ENCODE measurements around the gene FGF11.
"Not testable (repeated sequence)": the region's sequence is repeated elsewhere in the genome, so short reads cannot be mapped to it uniquely, and the experiment has no call there.

FGF11 gene

GRCh38 chr17:7462474-7463371 lies 23.4 kb downstream of the FGF11 start:
- no peak for DNase-seq (ENCODE audit: low read depth)

DNA sequence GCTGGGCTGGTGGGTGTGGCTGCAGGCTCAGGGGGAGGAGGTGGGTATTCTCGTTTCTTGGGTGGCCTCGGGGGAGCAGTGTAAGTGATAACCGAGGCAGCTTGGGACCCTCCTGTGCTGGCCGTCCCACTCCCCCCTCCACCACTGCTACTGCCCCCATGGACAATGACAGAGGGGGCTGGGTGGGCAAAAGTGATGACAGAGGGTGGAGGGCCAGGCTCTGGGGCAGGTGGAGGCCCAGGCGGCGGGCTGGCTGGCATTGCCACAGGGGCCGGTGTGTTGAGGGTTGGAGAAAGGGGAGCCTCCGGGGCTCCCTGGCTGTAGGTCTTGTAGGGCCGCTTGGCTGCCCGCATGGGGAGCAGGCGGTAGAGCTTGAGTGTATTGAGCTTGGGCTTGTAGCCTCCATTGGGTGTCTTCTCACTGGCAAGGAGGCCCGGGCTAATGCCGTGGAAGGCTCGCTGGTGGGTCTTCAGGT lies 24.1 kb downstream of the FGF11 start:
- DNase-seq (ENCODE audit: low read depth), result no peak

GRCh38 chr17:7464081-7464480 lies 24.8 kb downstream of the FGF11 start:
- DNase-seq (ENCODE audit: low read depth), result no peak

DNA sequence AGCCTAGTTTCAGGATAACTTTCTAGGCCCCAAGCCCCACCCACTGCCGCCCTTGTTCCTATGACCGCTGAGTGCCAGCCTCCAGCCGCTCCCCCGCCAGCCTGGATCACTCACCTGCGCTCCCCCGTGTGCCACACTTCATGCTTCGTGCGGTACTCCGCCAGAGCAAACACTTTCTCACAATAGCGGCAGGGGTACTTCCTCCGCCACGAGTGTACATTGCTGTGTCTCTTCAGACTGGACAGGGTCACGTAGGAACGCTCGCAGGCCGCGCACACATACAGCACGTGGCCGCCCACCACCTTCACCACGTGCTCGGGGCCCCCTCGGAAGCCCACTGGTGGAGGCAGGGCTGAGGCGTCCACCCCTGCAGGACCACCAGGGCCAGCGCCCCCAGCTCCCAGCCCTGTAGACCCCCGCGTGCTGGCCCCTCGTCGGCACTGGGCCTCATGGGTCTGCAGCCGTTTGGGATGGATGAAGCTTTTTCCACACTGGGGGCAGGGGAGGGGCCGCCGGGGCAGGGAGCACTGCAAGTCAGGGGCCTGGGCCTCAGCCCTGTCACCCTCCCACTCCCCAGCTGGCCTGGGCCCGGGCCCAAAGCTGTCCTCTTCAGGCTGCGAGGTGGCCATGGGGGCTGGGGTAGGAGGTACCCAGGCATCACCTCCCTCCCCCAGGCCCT lies 26.4 kb downstream of the FGF11 start:
- DNase-seq (ENCODE audit: low read depth), result no peak

GRCh38 chr17:7466318-7466638 lies 27.0 kb downstream of the FGF11 start:
- no peak for DNase-seq (ENCODE audit: low read depth)

GRCh38 chr17:7466639-7467341 lies 27.5 kb downstream of the FGF11 start:
- DNase-seq (ENCODE audit: low read depth), result no peak

GRCh38 chr17:7467498-7467897 lies 28.2 kb downstream of the FGF11 start:
- DNase-seq (ENCODE audit: low read depth), result no peak

DNA sequence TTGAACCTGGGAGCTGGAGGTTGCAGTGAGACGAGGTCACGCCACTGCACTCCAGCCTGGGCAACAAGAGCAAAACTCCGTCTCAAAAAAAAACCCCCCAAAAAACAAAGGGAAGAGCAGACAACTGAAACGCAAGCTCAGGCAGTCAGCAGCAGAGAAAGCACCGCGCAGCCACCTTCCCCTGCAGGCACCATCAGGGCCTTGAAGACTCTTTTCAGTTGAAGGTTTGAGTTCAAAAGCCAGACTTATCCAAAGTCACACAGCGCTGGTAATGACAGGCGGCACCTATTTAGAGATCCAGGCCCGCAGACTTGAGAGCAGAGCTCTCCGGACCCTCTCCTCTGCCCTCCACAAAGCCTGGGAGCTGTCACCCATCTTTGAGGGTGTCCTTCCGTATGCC lies 29.0 kb downstream of the FGF11 start:
- DNase-seq (ENCODE audit: low read depth), result no peak

- DNase-seq (ENCODE audit: low read depth), result no peak
Measured at GRCh38 chr17:7468804-7469389, 29.6 kb downstream of the FGF11 start.

DNA sequence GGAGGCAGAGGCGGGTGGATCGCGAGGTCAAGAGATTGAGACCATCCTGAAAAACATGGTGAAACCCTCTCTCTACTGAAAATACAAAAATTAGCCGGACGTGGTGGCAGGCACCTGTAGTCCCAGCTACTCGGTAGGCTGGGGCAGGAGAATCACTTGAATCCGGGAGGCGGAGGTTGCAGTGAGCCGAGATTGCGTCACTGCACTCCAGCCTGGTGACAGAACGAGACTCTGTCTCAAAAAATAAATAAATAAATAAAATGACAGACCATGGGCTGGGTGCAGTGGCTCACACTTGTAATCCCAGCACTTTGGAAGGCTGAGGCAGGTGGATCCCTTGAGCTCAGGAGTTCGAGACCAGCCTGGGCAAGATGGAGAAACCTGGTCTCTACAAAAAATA lies 30.5 kb downstream of the FGF11 start:
- not testable (repeated sequence) for DNase-seq (ENCODE audit: low read depth)

- DNase-seq (ENCODE audit: low read depth), result not testable (repeated sequence)
Measured at GRCh38 chr17:7470457-7470973, 31.2 kb downstream of the FGF11 start.

GRCh38 chr17:7471729-7472128 lies 32.4 kb downstream of the FGF11 start:
- DNase-seq (ENCODE audit: low read depth), result no peak

- DNase-seq (ENCODE audit: low read depth), result not testable (repeated sequence)
Measured at GRCh38 chr17:7474767-7475166, 35.5 kb downstream of the FGF11 start.

- no peak for DNase-seq (ENCODE audit: low read depth)
Measured at GRCh38 chr17:7475764-7476422, 36.6 kb downstream of the FGF11 start.

DNA sequence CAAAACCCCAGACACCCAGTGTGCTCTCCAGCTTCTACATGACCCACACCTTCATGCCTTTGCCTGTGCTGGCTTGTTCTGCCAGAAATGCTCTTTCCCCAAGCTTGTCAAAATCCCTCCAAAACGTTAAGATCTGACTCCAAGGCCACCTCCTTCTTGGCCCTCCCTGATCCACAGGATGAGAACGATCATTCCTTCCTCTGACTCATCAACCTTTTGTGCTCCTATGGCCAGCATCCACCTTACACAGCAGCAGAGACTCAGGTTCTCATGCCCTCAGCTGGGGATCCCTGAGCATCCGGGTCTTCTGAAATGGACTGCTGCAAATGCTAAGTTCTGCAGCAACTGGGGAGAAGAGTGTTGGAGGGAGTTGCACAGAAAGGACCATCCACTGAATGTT lies 37.2 kb downstream of the FGF11 start:
- DNase-seq (ENCODE audit: low read depth), result no peak

- no peak for DNase-seq (ENCODE audit: low read depth)
Measured at GRCh38 chr17:7476951-7477350, 37.6 kb downstream of the FGF11 start.

DNA sequence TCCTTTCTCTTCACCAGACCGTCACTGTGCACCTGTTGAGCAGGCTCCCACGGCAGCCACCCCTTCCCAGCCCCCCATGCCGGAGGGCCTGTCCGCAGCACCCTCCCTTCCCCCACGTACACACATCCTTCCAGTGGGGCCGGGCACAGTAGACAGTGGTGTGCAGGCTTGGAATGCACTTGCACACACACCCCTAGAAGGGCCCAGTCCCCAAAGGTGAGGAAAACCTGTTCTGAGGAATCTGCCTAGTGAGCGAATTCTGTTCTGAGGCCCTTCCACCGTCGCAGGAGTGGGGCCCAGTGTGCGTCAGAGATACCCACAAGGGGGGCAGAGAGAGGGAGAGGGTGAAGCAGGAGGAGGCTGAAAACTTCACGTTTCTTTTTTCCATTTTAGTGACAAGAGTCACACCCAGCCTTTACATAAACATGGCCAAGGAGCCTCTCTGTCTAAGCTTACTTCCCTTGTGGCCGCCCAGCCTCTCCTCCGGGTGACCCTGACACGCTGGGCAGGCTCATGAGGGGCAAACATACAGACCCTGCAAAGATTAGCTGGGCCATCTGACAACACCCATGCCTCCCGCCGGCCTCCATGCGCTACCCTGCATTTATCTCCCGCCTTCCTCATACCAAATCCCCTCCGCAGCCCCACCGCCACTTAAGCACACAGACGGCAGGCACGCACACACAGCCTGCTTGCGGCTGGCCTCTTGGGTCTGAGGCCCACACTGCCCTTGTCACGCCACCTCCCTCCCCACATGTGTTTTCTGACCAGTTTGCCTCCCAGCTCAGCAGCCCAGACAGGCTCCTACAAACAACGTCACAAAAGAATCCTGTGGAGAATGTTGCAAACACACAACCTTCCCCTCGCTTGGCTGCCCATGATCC lies 38.3 kb downstream of the FGF11 start:
- DNase-seq (ENCODE audit: low read depth), result peak; percentile 19

DNA sequence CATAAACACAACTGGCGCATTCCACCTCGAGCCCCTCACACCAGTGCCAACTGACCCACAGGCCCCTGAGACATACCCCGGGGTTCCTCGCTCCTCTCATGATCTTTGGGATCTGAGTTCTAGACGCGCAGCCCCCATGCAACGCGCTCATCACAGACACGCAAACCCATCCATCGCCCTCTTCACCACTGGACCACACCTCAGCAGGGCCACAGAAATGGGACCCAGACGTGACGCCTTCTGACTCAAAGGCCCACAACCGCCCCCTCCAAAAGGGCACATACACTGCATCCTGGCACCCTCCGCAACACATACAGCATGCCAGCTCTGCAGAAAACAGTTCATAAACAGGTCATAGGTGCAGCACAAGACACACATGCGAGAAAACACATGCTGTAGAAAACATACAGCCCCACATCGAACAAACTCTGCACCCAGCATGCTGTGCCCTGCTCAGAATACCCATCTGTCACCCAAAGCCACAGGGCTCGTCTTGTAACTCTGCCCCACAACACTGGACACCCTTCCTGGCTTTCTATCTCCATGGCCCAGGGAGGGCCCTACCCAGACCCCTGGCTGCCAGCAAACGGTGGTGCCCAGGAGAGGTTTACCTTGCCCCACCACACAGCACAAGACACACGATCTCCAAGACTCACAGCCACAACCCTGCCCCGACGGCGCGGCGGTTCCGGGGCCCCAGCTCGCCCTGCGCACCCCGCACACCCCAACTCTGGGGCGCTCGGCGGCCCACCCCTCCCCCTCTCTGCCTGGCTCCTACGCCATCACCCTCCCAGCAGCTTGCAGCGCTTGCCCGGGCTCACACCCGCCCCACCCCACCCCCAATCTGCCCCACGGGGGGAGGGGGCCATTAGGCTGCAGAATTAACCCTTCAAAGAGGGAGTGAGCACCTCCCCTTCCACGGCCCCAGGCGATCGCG lies 39.2 kb downstream of the FGF11 start:
- peak; percentile 33 for DNase-seq (ENCODE audit: low read depth)

Measured in stimulated activated CD8-positive, alpha-beta memory T cell treated with anti-CD3 and anti-CD28 coated beads, Interleukin-12 subunit alpha, Interleukin-12 subunit beta, amount 100 ng/mL, for 1 hour (primary cell).